Esophagus (tissue), 2 donors: Measurements from ENCODE around the gene EMC8. TPM values are rescaled to one million over a fixed set of nuclear protein-coding genes. Genes with fewer than 3 reads are reported as not detected.

Experiments
- H3K27ac ChIP-seq, 2 donors: one replicate each; pipeline ENCODE4 v1.5.1; 2013; ENCODE audit warnings: low read depth in 2 of 2, mild to moderate bottlenecking in 2 of 2, inconsistent platforms in 1 of 2, low read length in 1 of 2, moderate library complexity in 1 of 2
- H3K27me3 ChIP-seq, 2 donors: one replicate each; pipeline ENCODE4 v1.6.1; 2013; ENCODE audit warnings: low read length in 2 of 2, control low read depth in 1 of 2, mild to moderate bottlenecking in 1 of 2; ENCODE audit not compliant: insufficient read depth in 2 of 2, control insufficient read depth in 1 of 2
- H3K36me3 ChIP-seq, 2 donors: one replicate each; pipeline ENCODE4 v1.6.1; 2013; ENCODE audit warnings: low read length in 1 of 2; ENCODE audit not compliant: control insufficient read depth in 2 of 2, insufficient read depth in 2 of 2
- H3K4me1 ChIP-seq, 2 donors: one replicate each; pipeline ENCODE4 v1.6.1; 2013; ENCODE audit warnings: low read length in 1 of 2; ENCODE audit not compliant: control insufficient read depth in 2 of 2, insufficient read depth in 2 of 2
- H3K4me3 ChIP-seq, 2 donors: one replicate each; pipeline ENCODE4 v1.5.1; 2013; ENCODE audit warnings: low read length in 2 of 2, mild to moderate bottlenecking in 2 of 2, low read depth in 1 of 2, moderate library complexity in 1 of 2
- H3K9me3 ChIP-seq, 2 donors: one replicate each; pipeline ENCODE4 v1.6.1; 2013; ENCODE audit warnings: mild to moderate bottlenecking in 2 of 2, low read depth in 1 of 2, low read length in 1 of 2, moderate library complexity in 1 of 2; ENCODE audit not compliant: control insufficient read depth in 2 of 2, insufficient read depth in 1 of 2
- WGBS, 2 donors: extraction: QIAGEN DNeasy Blood & Tissue Kit; methylation state at CpG; one replicate each; pipeline ENCODE4 v1.1.7; 2013; 5-methylcytosine and 5-hydroxymethylcytosine counted together
- polyA plus RNA-seq, 2 donors: library from polyadenylated mRNA; stranded (reverse); fragments of 200-250 nt; gene quantifications; one replicate each; pipeline ENCODE4 v1.2.3, GENCODE V29; 2013
- donor health status: healthy with polysubstance abuse.
- donor health status: Bipolar disorder and iron deficiency.

The EMC8 gene
- polyA plus RNA-seq, 2 donors = 6.2 to 15.1 TPM

DNA sequence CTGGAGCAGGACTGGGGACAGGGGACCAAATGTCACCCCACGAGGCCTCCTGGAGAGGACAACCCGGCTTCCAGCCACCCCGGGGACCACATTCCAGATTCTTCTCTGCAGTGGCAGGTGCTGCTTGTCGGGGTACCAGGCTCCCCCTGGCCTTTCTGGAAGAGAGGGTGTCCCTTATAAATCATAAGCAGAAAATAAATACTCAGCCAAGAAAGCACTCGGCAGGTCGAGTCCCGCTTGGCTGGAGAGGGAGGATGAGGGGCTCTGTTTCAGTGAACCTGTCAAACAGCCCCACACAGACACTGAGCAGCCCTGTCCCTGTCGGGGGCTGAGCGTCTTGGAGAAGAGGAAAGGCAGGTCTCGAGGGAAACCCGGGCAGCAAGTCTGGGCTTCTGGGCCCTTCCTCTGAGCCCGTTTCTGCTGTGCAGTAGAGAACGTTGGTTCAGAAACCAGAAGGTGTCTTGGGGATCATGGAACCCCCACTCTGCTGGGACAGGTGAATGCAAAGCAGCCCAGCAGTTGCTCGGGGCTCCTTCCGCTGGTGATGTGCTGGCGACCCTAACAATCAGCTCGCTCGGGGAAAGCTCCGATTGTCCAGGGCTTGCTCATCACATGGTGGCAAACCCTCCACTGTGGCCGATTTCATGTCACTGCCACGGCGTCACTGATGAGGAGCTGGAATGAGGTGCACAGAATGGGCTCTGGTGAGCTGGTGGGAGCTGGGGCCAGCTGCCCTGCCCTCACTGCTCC is 36.8 kb upstream of the EMC8 start:
- Histone ChIP-seq H3K4me3 (no peak overlapping the region), H3K9me3 (no peaks in the 10 kb centered on the region), H3K27me3 (no peaks in the 10 kb centered on the region), H3K4me1 (no peaks in the 10 kb centered on the region), H3K27ac (no peak overlapping the region), H3K36me3 (no peaks in the 10 kb centered on the region)
- WGBS, 2 donors = 67 to 72% methylated on average over 22 of the region's 22 CpGs

DNA sequence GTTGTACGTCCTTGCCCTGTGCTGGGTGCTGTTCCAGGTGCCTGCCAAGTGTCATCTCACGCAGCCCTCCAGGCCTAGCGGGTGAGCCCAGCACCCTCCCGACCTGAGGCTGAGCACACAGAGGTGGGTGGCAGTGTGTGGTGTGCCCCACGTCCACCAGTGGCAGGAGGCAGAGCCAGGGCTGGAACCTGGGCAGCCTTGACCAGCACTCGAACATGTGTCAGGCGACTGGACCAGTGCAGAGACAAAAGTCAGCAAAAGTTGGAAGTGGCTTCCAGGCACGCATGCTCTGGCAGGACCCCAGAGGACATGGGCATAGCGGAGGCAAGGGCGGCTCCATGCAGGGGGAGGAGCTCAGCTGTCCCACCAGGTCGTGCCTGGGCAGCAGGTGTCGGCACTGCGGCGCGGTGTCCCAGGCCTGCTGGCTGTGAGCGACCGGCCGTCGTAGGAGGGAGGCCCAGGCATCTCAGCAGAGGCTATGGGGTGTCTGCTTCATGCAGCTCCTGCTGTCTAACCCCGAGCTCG is 35.9 kb upstream of the EMC8 start:
- Histone ChIP-seq H3K4me3 (no peak overlapping the region), H3K9me3 (no peaks in the 10 kb centered on the region), H3K4me1 (no peaks in the 10 kb centered on the region), H3K36me3 (no peaks in the 10 kb centered on the region), H3K27me3 (no peaks in the 10 kb centered on the region), H3K27ac (no peak overlapping the region)
- WGBS, 2 donors = 73 to 76% methylated on average over 21 of the region's 21 CpGs

DNA sequence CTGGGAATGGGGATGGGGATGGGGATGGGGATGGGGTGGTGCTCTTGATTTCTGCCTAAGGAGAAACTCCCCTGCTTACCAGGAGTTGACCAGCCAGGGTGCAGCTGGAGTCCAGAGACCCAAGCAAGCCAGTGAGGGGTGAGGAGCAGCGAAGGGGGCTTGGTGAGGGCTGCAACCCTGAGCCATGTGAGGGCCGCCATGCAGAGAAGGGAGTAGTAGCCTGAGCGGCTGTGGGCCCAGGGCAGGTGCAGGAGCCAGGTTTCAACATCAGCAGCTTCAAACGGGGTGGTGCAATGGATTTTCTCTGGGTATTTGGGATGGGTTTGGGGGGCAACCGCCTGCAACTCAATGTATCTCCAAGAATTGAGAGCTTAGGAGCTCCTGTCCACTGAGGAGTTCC is 35.4 kb upstream of the EMC8 start:
- Histone ChIP-seq H3K9me3 (no peaks in the 10 kb centered on the region), H3K4me3 (no peak overlapping the region), H3K27me3 (no peaks in the 10 kb centered on the region), H3K36me3 (no peaks in the 10 kb centered on the region), H3K4me1 (no peaks in the 10 kb centered on the region), H3K27ac (no peak overlapping the region)
- WGBS, 2 donors = 90 to 91% methylated on average over 5 of the region's 5 CpGs

DNA sequence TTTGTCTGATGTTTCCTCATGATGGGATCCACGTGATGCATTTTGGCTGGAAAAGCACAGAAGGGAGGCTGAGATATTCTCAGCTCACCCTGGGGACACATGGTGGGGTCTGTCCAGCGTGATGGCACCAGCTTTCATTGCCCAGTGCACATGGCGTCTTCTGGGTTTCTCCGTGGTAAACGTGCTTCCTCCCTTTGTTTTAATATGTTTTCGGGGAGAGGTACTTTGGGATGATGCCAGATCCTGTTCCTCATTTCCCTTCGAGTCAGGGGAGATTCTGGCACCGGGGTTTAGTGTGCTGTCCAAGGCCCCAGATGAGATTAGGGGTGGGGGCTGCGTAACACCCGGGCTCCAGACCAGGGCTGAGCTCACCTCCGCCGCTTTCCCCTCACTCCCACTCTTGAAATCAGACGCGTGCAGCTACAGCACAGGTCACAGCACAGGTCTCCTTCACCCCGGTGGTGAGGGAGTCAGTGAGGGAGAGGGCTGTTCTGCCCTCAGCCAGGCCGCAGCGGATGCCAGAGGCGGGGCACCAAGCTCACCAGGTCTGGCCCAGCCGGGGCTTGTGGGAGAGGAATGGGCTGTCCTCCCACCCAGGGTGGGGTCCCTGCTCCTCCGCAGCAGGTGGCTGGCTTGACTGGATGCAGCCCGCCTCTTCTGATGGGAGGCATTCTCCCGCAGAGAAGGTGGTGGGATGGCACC is 34.0 kb upstream of the EMC8 start:
- no peaks in the 10 kb centered on the region for H3K27me3 ChIP-seq

DNA sequence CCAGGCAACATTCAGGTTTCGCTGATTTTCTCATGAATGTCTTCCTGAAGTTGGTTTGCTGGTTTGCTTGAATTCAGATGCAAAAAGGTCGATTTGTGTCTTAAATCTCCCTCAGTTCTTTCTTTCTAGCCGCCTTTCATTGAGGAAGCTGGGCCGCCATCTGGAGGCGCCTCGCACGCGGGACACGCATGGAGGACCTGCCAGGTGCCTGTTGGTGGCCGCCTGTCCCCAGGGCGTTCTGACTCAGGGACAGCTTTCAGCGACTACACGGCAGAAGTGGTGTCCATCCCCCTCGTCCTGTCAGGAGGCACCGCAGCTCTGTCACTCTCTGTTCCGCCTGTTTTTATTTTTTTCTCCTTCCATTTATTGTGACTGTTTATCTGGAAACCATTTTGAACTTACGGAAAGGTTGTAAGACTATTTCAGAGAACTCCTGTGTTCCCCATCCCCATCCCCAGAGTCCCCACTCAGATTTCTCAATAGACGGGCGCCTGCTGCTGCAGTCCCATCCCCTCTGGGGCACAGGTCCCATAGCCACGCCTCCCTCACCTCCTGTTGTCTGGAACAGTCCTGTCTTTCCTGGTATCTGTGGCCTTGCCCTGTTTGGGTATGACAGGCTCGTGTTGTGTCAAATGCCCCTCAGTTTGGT is 33.4 kb upstream of the EMC8 start:
- Histone ChIP-seq H3K9me3 (no peaks in the 10 kb centered on the region), H3K27me3 (no peaks in the 10 kb centered on the region), H3K27ac (no peak overlapping the region), H3K4me1 (no peaks in the 10 kb centered on the region), H3K4me3 (no peak overlapping the region), H3K36me3 (no peaks in the 10 kb centered on the region)
- 72 to 74% methylated on average over 21 of the region's 21 CpGs for WGBS, 2 donors

More for the DNA sequence above, 34.0 kb upstream of the EMC8 start:
- Histone ChIP-seq H3K4me1 (no peaks in the 10 kb centered on the region), H3K9me3 (no peaks in the 10 kb centered on the region), H3K4me3 (no peak overlapping the region), H3K36me3 (no peaks in the 10 kb centered on the region), H3K27ac (no peak overlapping the region)
- 67 to 68% methylated on average over 22 of the region's 22 CpGs for WGBS, 2 donors

DNA sequence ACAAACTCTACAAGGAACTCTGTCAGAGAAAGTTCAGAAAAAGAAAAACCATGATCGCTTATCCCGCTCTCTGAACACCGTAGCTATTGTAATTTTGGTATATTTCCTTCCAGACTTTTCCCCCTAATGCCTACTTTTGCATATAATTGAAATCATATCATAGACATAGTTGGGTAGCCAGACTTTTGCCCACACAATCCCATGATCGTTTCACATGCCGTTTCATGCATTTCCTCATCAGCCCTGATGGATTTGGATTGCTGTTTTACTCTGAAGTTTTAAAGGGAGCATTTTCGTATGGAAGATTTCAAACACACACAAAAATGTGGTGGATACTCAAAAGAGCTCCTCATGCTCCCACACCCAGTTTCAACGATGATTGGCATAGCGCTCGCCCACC is 31.5 kb upstream of the EMC8 start:
- H3K36me3 ChIP-seq = no peaks in the 10 kb centered on the region
- no peaks in the 10 kb centered on the region for H3K27me3 ChIP-seq
- H3K27ac ChIP-seq = no peak overlapping the region
- no peak overlapping the region for H3K4me3 ChIP-seq
- 78 to 79% methylated on average over 9 of the region's 9 CpGs for WGBS, 2 donors
- H3K9me3 ChIP-seq = no peaks in the 10 kb centered on the region
- H3K4me1 ChIP-seq = no peaks in the 10 kb centered on the region

DNA sequence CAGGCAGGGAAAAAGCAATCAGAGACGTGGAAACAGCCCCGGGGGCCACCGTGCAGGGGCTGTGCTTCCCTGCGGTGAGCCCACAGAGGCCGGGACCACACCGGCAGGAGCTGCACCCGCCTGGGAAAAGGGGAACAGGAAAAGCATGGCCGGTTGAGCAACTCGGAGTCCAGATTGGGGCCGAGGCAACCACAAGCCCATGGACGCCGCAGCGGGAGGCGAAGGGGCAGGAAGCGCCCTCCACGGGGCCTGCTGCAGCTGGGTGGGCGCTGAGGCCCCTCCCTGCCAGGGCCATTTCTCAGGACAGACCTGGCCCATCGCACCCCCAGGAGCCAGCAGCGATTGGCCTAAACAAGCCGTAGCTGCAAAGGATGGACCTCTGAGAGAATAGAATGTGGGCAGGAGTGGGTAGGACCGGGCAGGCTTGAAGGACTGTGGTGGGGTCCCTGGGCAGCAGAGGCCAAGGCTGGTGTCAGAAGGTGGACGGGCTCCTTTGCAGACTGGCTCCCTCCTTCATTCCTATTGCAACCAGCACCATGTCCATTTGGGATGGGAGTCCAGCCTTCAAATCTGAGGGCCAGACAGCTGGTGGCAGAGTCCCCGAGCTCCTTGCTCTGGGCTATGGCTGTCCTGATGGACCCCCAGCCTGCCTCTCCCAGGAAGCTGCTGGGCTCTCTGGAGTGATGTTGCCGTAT is 30.6 kb upstream of the EMC8 start:
- 63 to 67% methylated on average over 24 of the region's 24 CpGs for WGBS, 2 donors
- Histone ChIP-seq H3K4me3 (no peak overlapping the region), H3K27me3 (no peaks in the 10 kb centered on the region), H3K27ac (no peak overlapping the region), H3K36me3 (no peaks in the 10 kb centered on the region), H3K4me1 (no peaks in the 10 kb centered on the region), H3K9me3 (no peaks in the 10 kb centered on the region)

DNA sequence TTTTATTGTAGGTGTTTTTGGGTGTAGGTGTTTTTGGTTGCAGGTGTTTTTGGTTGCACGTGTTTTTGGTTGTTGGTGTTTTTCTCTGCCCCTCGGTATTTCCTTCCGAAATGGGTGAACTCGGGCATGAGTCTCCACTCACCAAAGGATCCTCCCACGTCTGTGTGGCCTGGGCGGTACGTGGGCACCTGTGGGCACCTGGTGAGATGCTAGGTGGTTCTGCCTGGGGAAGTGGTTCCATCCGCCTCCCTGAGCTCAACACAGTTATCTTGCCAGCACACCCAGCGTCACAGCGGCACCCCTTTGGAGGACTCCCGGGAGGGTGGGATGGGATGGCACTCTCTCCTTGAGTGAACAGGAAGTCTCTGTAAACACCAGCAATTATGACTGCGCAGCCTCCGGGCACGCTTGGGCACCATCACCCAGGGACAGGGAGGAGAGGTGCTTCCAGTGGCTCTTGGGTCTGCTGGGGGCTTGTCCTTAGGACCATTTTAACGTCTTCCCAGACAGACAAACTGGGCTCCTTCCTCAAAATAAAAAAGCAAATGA is 29.9 kb upstream of the EMC8 start:
- WGBS, 2 donors = 79 to 80% methylated on average over 15 of the region's 15 CpGs
- Histone ChIP-seq H3K4me1 (no peaks in the 10 kb centered on the region), H3K9me3 (no peaks in the 10 kb centered on the region), H3K27me3 (no peaks in the 10 kb centered on the region), H3K36me3 (no peaks in the 10 kb centered on the region), H3K4me3 (no peak overlapping the region), H3K27ac (no peak overlapping the region)

DNA sequence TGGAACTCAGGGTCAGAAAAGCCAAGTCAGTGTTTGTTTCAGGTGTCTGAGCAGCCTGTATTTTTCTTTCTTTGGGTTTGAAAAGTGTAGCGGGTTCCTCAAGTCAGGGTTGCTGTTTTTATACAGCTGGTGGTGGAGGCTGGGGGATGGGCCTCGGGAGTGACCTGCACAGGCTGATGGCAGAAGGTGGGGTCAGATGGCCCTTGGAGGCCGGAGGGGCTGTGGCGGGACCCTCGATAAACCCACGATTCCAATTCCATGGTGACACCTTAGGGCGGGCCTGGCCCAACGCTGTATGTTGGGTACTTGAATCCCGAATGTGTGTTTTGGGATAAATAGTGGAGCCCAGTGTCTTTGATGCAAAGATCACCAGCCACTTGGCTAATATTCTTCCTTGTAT is 28.8 kb upstream of the EMC8 start:
- Histone ChIP-seq H3K9me3 (no peaks in the 10 kb centered on the region), H3K4me3 (no peak overlapping the region), H3K27ac (no peak overlapping the region), H3K27me3 (no peaks in the 10 kb centered on the region), H3K4me1 (no peaks in the 10 kb centered on the region), H3K36me3 (no peaks in the 10 kb centered on the region)
- WGBS, 2 donors = 61 to 73% methylated on average over 9 of the region's 9 CpGs
